Measurements from ENCODE around the gene PLXNA1. TPM values are rescaled to one million over a fixed set of nuclear protein-coding genes. Genes with fewer than 3 reads are reported as not detected.
A peak's percentile ranks its signal among the peaks of the same experiment; 100 is the strongest.

Gene PLXNA1
- total RNA-seq, 1 donor from 2014 or later: 50.1 TPM

- DNase-seq (ENCODE audit: low spot score): no peak
Measured at GRCh38 chr3:126987596-126987995, 4.7 kb downstream of the PLXNA1 start.

GRCh38 chr3:126988451-126989021, 5.6 kb downstream of the PLXNA1 start:
- DNase-seq (ENCODE audit: low spot score): no peak

GRCh38 chr3:126989316-126990023, 6.6 kb downstream of the PLXNA1 start:
- DNase-seq (ENCODE audit: low spot score): no peak

GRCh38 chr3:126990024-126990700, 7.2 kb downstream of the PLXNA1 start:
- no peak for DNase-seq (ENCODE audit: low spot score)

GRCh38 chr3:126990890-126991289, 8.0 kb downstream of the PLXNA1 start:
- no peak for DNase-seq (ENCODE audit: low spot score)

- no peak for DNase-seq (ENCODE audit: low spot score)
Measured at GRCh38 chr3:126991366-126992200, 8.7 kb downstream of the PLXNA1 start.

- DNase-seq (ENCODE audit: low spot score): no peak
Measured at GRCh38 chr3:126992216-126992615, 9.3 kb downstream of the PLXNA1 start.

GRCh38 chr3:126992776-126993175, 9.9 kb downstream of the PLXNA1 start:
- no peak for DNase-seq (ENCODE audit: low spot score)

GRCh38 chr3:126993436-126993835, 10.5 kb downstream of the PLXNA1 start:
- no peak for DNase-seq (ENCODE audit: low spot score)

- no peak for DNase-seq (ENCODE audit: low spot score)
Measured at GRCh38 chr3:126994661-126995245, 11.8 kb downstream of the PLXNA1 start.

- DNase-seq (ENCODE audit: low spot score): peak; percentile 42
Measured at GRCh38 chr3:126995254-126995780, 12.4 kb downstream of the PLXNA1 start.

- DNase-seq (ENCODE audit: low spot score): no peak
Measured at GRCh38 chr3:126995926-126996512, 13.1 kb downstream of the PLXNA1 start.

GRCh38 chr3:126996905-126997304, 14.0 kb downstream of the PLXNA1 start:
- DNase-seq (ENCODE audit: low spot score): no peak

GRCh38 chr3:126997455-126998038, 14.6 kb downstream of the PLXNA1 start:
- no peak for DNase-seq (ENCODE audit: low spot score)

GRCh38 chr3:126998320-126998719, 15.4 kb downstream of the PLXNA1 start:
- DNase-seq (ENCODE audit: low spot score): no peak

- no peak for DNase-seq (ENCODE audit: low spot score)
Measured at GRCh38 chr3:126998728-126999127, 15.8 kb downstream of the PLXNA1 start.

- DNase-seq (ENCODE audit: low spot score): no peak
Measured at GRCh38 chr3:126999383-126999782, 16.5 kb downstream of the PLXNA1 start.

GRCh38 chr3:127000119-127000518, 17.2 kb downstream of the PLXNA1 start:
- DNase-seq (ENCODE audit: low spot score): no peak

GRCh38 chr3:127000761-127001160, 17.8 kb downstream of the PLXNA1 start:
- no peak for DNase-seq (ENCODE audit: low spot score)

GRCh38 chr3:127001486-127002194, 18.7 kb downstream of the PLXNA1 start:
- DNase-seq (ENCODE audit: low spot score): no peak
